ENCODE data around the gene SLIT3.
A peak's percentile ranks its signal among the peaks of the same experiment; 100 is the strongest.

The SLIT3 gene

DNA sequence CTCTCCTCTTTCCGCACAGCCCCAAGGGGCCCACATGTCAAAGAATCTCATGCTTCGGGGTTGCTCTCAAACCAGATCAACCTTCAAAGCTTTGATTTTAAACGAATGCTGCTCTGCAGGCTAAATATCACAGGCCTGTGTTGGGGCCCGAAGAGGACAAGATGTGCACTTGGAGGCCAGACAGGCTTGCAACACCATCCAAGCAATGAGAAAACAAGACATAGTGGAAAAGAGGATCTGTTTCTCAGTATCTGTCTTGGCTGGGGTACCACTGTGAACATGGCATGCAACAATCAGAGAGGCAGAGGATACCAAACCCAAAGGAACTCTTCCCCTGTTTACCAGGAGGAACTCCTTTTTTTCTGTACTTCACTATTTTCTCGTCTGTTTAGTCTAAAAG is 321.8 kb downstream of the SLIT3 start:
- TF ChIP-seq, protein P1, sequence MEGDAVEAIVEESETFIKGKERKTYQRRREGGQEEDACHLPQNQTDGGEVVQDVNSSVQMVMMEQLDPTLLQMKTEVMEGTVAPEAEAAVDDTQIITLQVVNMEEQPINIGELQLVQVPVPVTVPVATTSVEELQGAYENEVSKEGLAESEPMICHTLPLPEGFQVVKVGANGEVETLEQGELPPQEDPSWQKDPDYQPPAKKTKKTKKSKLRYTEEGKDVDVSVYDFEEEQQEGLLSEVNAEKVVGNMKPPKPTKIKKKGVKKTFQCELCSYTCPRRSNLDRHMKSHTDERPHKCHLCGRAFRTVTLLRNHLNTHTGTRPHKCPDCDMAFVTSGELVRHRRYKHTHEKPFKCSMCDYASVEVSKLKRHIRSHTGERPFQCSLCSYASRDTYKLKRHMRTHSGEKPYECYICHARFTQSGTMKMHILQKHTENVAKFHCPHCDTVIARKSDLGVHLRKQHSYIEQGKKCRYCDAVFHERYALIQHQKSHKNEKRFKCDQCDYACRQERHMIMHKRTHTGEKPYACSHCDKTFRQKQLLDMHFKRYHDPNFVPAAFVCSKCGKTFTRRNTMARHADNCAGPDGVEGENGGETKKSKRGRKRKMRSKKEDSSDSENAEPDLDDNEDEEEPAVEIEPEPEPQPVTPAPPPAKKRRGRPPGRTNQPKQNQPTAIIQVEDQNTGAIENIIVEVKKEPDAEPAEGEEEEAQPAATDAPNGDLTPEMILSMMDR (IDR thresholded peaks at IDR 0.05; ENCODE audit: unreplicated experiment in 3 of 3), result no peak
- peaks cover 9% of the 10 kb centered on the region for H3K27me3 Mint-ChIP-seq (ENCODE audit: low read depth)
- H3K36me3 Mint-ChIP-seq (ENCODE audit: low read depth), result no peaks in the 10 kb centered on the region
- no peak overlapping the region for H3K4me3 Mint-ChIP-seq
- peaks cover 38% of the 10 kb centered on the region for H3K4me1 Mint-ChIP-seq
- H3K27ac Mint-ChIP-seq, result peak overlapping the region; percentile 20 to 52 (median 49)
- no peaks in the 10 kb centered on the region for H3K9me3 Mint-ChIP-seq

DNA sequence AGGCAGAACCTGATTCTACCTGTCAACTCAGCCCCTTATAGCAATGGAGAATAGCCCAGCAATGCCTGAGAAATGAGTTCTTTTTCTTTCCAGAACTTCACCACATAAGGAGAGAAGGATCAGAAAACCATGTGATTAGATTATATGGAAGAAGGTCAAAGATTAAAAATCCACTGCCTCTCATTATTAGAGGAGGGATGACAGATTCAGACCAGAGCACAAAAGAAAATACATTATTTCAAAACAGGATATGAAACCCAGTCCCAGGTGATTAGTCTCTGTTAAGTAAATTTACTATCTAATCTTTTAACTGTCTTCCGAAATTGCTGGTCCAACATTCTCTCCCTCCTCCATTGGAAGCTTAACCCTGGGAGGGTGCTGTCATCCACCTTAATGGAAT is 322.4 kb downstream of the SLIT3 start:
- H3K27me3 Mint-ChIP-seq (ENCODE audit: low read depth), result peaks cover 9% of the 10 kb centered on the region
- H3K36me3 Mint-ChIP-seq (ENCODE audit: low read depth), result no peaks in the 10 kb centered on the region
- TF ChIP-seq, protein P1 (IDR thresholded peaks at IDR 0.05; ENCODE audit: unreplicated experiment in 3 of 3), result no peak
- H3K27ac Mint-ChIP-seq, result peak overlapping the region in 2 of 3 experiments; percentile 23 to 50
- no peaks in the 10 kb centered on the region for H3K9me3 Mint-ChIP-seq
- H3K4me1 Mint-ChIP-seq, result peaks cover 44% of the 10 kb centered on the region
- no peak overlapping the region for H3K4me3 Mint-ChIP-seq

DNA sequence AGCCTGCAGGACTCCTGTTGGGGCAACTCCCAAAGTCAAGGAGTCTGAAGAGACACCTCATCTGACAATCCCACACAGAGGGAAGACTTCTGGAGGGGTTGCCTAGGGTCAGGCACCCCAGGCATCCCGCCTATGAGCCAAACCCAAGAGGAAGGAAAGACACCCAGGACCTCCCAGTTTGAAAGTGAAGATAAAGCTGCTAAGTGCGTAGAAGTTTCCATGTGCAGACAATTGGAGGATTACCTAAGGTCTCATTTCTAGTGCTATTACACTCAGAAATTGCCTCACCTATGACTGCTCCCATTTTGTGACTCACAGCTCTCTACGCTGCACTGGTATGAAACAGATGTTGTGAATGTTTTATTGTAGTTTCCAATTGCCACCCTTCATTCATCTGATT is 322.9 kb downstream of the SLIT3 start:
- Mint-ChIP-seq H3K9me3 (no peaks in the 10 kb centered on the region), H3K4me1 (peaks cover 46% of the 10 kb centered on the region), H3K36me3 (ENCODE audit: low read depth) (no peaks in the 10 kb centered on the region), H3K27me3 (ENCODE audit: low read depth) (peaks cover 9% of the 10 kb centered on the region), H3K4me3 (no peak overlapping the region), H3K27ac (peak overlapping the region in 2 of 3 experiments; percentile 23 to 50)
- TF ChIP-seq, protein P1 (IDR thresholded peaks at IDR 0.05; ENCODE audit: unreplicated experiment in 3 of 3), result no peak

DNA sequence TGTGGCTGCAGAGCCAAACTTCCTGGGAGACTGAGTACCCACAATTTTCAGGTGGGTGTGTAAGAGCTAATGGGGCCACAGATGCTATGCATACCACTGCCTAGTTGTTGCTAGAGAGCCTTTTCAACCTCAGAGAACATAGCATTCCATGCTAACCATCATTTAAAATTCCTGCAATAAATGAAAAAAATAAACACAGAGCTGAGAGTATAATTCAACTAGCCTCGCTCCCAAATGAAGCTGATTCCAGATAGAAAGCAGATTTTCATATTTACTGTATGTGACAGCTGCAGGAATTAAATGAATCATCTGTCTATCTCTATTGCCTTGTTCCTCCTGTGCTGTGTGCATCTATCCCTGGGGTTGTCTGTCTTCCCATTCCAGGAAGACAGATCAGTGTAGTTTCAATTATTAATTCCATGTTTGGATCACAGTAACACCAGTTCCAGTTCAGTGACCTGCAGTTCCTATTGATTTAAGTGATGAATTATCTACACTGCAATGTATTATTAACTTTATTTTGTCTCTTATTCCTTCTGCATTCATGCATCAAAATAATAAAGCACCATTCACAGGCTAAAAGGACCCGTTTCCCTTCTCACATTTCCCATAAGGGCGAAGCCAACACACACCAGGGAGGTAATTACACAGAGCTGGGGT is 324.5 kb downstream of the SLIT3 start:
- Mint-ChIP-seq H3K36me3 (ENCODE audit: low read depth) (no peaks in the 10 kb centered on the region), H3K27ac (peak overlapping the region; percentile 23 to 36 (median 32)), H3K27me3 (ENCODE audit: low read depth) (peaks cover 12% of the 10 kb centered on the region), H3K9me3 (no peaks in the 10 kb centered on the region), H3K4me3 (no peak overlapping the region), H3K4me1 (peaks cover 46% of the 10 kb centered on the region)
- TF ChIP-seq, protein P1 (IDR thresholded peaks at IDR 0.05; ENCODE audit: unreplicated experiment in 3 of 3), result no peak

DNA sequence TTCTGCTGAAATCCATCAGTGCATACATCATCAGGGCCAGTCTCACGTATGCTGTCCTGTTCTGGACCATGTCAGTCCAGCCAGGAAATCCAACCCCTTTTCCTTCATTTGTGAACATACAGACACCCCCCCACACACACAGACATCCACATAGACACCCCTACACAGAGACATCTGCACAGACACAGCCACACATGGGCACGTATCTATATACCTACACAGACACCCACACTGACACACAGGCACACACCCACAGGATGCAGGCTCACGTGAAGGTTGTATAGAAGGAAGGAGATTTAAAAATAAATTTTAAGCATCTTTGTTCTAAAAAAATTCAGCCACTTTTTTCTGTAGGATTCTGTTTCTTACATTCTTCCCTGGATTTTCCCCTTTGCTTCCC is 325.6 kb downstream of the SLIT3 start:
- Mint-ChIP-seq H3K4me1 (peaks cover 46% of the 10 kb centered on the region), H3K27ac (peak overlapping the region in 2 of 3 experiments; percentile 23 to 41), H3K4me3 (no peak overlapping the region), H3K9me3 (no peaks in the 10 kb centered on the region), H3K27me3 (ENCODE audit: low read depth) (peaks cover 12% of the 10 kb centered on the region), H3K36me3 (ENCODE audit: low read depth) (no peaks in the 10 kb centered on the region)
- TF ChIP-seq, protein P1 (IDR thresholded peaks at IDR 0.05; ENCODE audit: unreplicated experiment in 3 of 3), result no peak

DNA sequence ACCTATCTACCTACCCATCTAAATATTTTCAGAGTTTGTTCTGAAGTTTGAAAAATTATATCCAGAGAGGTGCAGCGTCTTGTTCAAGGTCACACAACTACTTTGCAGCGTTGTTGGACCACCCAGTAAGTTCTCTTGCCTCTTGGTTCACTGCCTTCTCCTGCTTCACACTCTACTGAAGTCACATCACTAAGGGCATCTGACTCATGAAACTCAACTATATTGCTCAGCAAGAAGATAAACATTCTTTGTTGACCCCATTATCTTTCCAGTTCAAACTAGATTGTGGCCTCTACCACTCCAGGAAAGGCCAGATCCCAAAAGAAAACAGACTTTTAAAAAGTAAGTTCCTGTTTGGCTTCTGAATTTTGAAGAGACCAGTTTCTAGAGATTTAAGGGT is 326.9 kb downstream of the SLIT3 start:
- Mint-ChIP-seq H3K27me3 (ENCODE audit: low read depth) (peaks cover 12% of the 10 kb centered on the region), H3K4me1 (peaks cover 50% of the 10 kb centered on the region), H3K36me3 (ENCODE audit: low read depth) (no peaks in the 10 kb centered on the region), H3K9me3 (no peaks in the 10 kb centered on the region), H3K27ac (peak overlapping the region in 1 of 3 experiments; percentile 6), H3K4me3 (no peak overlapping the region)
- TF ChIP-seq, protein P1 (IDR thresholded peaks at IDR 0.05; ENCODE audit: unreplicated experiment in 3 of 3), result no peak

All from nephron (organoid).